Measurements from ENCODE around the gene SCUBE3. TPM values are rescaled to one million over a fixed set of nuclear protein-coding genes. Genes with fewer than 3 reads are reported as not detected.

The SCUBE3 gene
- total RNA-seq, 1 experiment from 2014 or later = 0.05 TPM

DNA sequence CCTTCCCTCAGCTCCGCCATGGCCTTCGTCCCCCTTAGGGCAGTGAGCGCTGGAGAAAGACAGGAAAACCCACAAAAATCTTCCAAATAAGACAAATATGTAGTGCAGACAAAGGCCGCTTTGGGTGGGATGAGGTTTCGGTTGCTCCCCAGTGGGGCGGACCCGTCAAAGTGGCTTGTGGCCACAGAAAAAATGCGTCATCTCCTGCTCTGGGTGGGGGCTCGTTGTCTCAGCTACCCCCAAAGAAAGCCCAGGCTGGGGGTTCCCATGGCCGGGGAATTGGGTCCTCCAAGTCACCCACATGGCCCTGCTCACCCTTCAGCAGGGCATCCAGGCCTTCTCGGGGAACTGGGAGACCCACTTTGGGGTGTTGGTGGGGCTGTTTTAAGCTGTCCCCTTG is 21.9 kb upstream of the SCUBE3 start:
- H3K9ac ChIP-seq (ENCODE audit: low read length) = no peak overlapping the region
- H3K27ac ChIP-seq (ENCODE audit: low read depth, low read length) = no peak overlapping the region
- H4K20me1 ChIP-seq (ENCODE audit: insufficient read depth) = no peaks in the 10 kb centered on the region
- H3K9me3 ChIP-seq (ENCODE audit: control insufficient read depth in 1 of 2, insufficient read depth in 1 of 2, low read depth in 1 of 2, low read length in 2 of 2) = no peaks in the 10 kb centered on the region
- H3K27me3 ChIP-seq (ENCODE audit: insufficient read depth, low read length) = no peaks in the 10 kb centered on the region
- H3K9me2 ChIP-seq (ENCODE audit: insufficient read depth) = no peaks in the 10 kb centered on the region
- DNase-seq (ENCODE audit: low read depth, low spot score) (no peak), ATAC-seq (no peak)
- no peak overlapping the region for H3K4me3 ChIP-seq (replicated peaks in 1 of 2; ENCODE audit: low read depth in 1 of 2, low read length in 2 of 2)
- H3K4me1 ChIP-seq (ENCODE audit: control insufficient read depth in 1 of 2, insufficient read depth in 2 of 2, low read length in 2 of 2) = no peaks in the 10 kb centered on the region
- no peaks in the 10 kb centered on the region for H3K36me3 ChIP-seq (ENCODE audit: control insufficient read depth in 1 of 2, insufficient read depth in 2 of 2, low read length in 2 of 2)
- no peaks in the 10 kb centered on the region for H3K79me2 ChIP-seq (ENCODE audit: insufficient read depth, low read length)
- intact Hi-C loops (cut with micrococcal nuclease) = no loop called here
- BruUV-seq (replicated peaks) = no TSS peak
- CTCF ChIA-PET = no interaction called here
- POLR2A ChIA-PET = no interaction called here
- no peak overlapping the region for H2AFZ ChIP-seq (ENCODE audit: low read depth, low read length, poor library complexity, severe bottlenecking)
- TF ChIP-seq TCF7L2 (IDR thresholded peaks at IDR 0.05; ENCODE audit: borderline replicate concordance, extremely low read depth, insufficient read depth, insufficient read length) = no peak
- TF ChIP-seq, protein P1, sequence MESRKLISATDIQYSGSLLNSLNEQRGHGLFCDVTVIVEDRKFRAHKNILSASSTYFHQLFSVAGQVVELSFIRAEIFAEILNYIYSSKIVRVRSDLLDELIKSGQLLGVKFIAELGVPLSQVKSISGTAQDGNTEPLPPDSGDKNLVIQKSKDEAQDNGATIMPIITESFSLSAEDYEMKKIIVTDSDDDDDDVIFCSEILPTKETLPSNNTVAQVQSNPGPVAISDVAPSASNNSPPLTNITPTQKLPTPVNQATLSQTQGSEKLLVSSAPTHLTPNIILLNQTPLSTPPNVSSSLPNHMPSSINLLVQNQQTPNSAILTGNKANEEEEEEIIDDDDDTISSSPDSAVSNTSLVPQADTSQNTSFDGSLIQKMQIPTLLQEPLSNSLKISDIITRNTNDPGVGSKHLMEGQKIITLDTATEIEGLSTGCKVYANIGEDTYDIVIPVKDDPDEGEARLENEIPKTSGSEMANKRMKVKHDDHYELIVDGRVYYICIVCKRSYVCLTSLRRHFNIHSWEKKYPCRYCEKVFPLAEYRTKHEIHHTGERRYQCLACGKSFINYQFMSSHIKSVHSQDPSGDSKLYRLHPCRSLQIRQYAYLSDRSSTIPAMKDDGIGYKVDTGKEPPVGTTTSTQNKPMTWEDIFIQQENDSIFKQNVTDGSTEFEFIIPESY (IDR thresholded peaks at IDR 0.05; ENCODE audit: extremely low read depth, insufficient replicate concordance, low read length) = no peak
- TF ChIP-seq EZH2phosphoT487 (IDR thresholded peaks at IDR 0.05; ENCODE audit: borderline replicate concordance) = no peak
- TF ChIP-seq, protein P2, sequence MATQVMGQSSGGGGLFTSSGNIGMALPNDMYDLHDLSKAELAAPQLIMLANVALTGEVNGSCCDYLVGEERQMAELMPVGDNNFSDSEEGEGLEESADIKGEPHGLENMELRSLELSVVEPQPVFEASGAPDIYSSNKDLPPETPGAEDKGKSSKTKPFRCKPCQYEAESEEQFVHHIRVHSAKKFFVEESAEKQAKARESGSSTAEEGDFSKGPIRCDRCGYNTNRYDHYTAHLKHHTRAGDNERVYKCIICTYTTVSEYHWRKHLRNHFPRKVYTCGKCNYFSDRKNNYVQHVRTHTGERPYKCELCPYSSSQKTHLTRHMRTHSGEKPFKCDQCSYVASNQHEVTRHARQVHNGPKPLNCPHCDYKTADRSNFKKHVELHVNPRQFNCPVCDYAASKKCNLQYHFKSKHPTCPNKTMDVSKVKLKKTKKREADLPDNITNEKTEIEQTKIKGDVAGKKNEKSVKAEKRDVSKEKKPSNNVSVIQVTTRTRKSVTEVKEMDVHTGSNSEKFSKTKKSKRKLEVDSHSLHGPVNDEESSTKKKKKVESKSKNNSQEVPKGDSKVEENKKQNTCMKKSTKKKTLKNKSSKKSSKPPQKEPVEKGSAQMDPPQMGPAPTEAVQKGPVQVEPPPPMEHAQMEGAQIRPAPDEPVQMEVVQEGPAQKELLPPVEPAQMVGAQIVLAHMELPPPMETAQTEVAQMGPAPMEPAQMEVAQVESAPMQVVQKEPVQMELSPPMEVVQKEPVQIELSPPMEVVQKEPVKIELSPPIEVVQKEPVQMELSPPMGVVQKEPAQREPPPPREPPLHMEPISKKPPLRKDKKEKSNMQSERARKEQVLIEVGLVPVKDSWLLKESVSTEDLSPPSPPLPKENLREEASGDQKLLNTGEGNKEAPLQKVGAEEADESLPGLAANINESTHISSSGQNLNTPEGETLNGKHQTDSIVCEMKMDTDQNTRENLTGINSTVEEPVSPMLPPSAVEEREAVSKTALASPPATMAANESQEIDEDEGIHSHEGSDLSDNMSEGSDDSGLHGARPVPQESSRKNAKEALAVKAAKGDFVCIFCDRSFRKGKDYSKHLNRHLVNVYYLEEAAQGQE (IDR thresholded peaks at IDR 0.05; ENCODE audit: low read depth) = no peak
- TF ChIP-seq SIN3A (IDR thresholded peaks at IDR 0.05; ENCODE audit: low read depth) = no peak
- TF ChIP-seq POLR2A (IDR thresholded peaks at IDR 0.05; ENCODE audit: borderline replicate concordance, extremely low read depth, insufficient read depth, insufficient read length) = no peak
- TF ChIP-seq ELF1 (IDR thresholded peaks at IDR 0.05; ENCODE audit: borderline replicate concordance, low read depth) = no peak
- TF ChIP-seq RAD21 (IDR thresholded peaks at IDR 0.05; ENCODE audit: low read depth) = no peak
- TF ChIP-seq SRF (IDR thresholded peaks at IDR 0.05; ENCODE audit: low read depth) = no peak
- TF ChIP-seq JUND (IDR thresholded peaks at IDR 0.05) = no peak
- TF ChIP-seq FOSL1 (IDR thresholded peaks at IDR 0.05; ENCODE audit: low read depth) = no peak
- TF ChIP-seq, protein P3, sequence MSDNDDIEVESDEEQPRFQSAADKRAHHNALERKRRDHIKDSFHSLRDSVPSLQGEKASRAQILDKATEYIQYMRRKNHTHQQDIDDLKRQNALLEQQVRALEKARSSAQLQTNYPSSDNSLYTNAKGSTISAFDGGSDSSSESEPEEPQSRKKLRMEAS (IDR thresholded peaks at IDR 0.05) = no peak
- no peak for TF ChIP-seq YY1 (IDR thresholded peaks at IDR 0.05; ENCODE audit: extremely low read depth, insufficient replicate concordance, low read depth, low read length)
- TF ChIP-seq SP1 (IDR thresholded peaks at IDR 0.05; ENCODE audit: low read depth) = no peak
- no peak for TF ChIP-seq EZH2 (IDR thresholded peaks at IDR 0.05)
- TF ChIP-seq, protein P4, sequence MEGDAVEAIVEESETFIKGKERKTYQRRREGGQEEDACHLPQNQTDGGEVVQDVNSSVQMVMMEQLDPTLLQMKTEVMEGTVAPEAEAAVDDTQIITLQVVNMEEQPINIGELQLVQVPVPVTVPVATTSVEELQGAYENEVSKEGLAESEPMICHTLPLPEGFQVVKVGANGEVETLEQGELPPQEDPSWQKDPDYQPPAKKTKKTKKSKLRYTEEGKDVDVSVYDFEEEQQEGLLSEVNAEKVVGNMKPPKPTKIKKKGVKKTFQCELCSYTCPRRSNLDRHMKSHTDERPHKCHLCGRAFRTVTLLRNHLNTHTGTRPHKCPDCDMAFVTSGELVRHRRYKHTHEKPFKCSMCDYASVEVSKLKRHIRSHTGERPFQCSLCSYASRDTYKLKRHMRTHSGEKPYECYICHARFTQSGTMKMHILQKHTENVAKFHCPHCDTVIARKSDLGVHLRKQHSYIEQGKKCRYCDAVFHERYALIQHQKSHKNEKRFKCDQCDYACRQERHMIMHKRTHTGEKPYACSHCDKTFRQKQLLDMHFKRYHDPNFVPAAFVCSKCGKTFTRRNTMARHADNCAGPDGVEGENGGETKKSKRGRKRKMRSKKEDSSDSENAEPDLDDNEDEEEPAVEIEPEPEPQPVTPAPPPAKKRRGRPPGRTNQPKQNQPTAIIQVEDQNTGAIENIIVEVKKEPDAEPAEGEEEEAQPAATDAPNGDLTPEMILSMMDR (IDR thresholded peaks at IDR 0.05 in 2 of 3, conservative IDR thresholded peaks at IDR 0.05 in 1 of 3; ENCODE audit: borderline replicate concordance in 1 of 3, insufficient read depth in 1 of 3, low read depth in 2 of 3, low read length in 2 of 3) = no peak
- TF ChIP-seq CBX3 (IDR thresholded peaks at IDR 0.05; ENCODE audit: low read depth) = no peak
- H3K4me2 ChIP-seq (ENCODE audit: low read length) = no peak overlapping the region
- RAD21 ChIA-PET (ENCODE audit: low non-redundant PET in 1 of 2, low total read pairs in 2 of 2, uncharacterized antibody in 2 of 2, unreplicated experiment in 2 of 2) = no interaction called here

All from HCT116 (cell line).